Activated T-cell treated with anti-CD3 and anti-CD28 coated beads, Interleukin-2, amount 50 U/mL, for 4 hours (primary cell): ENCODE results near the gene SHPK. TPM values are rescaled to one million over a fixed set of nuclear protein-coding genes. Genes with fewer than 3 reads are reported as not detected.

Experiments
- ATAC-seq, 2 donors: fragments of 200-7000 bp; cut with Tn5 transposase; one replicate each; pipeline ENCODE4 v1.10.0; 2021
- DNase-seq: peaks from one replicate; pipeline ENCODE4 v3.0.0-alpha.2; 2020
- H3K27me3 Mint-ChIP-seq: one replicate; pipeline ENCODE4 v1.8.0; 2021; ENCODE audit warnings: low read depth, mixed read lengths
- H3K36me3 Mint-ChIP-seq: one replicate; pipeline ENCODE4 v1.8.0; 2022; ENCODE audit warnings: mixed read lengths; ENCODE audit not compliant: insufficient read depth
- H3K4me1 Mint-ChIP-seq: one replicate; pipeline ENCODE4 v1.8.0; 2021; ENCODE audit warnings: low read depth, mixed read lengths
- H3K4me3 Mint-ChIP-seq: one replicate; pipeline ENCODE4 v1.8.0; 2021; ENCODE audit warnings: mild to moderate bottlenecking, moderate library complexity, mixed read lengths
- H3K9me3 Mint-ChIP-seq: one replicate; pipeline ENCODE4 v1.8.0; 2021; ENCODE audit warnings: mixed read lengths
- total RNA-seq, 3 donors: library from RNA; stranded (reverse); gene quantifications; one replicate each; pipeline ENCODE4 v1.2.1, GENCODE V29; 2021

The SHPK gene, protein sequence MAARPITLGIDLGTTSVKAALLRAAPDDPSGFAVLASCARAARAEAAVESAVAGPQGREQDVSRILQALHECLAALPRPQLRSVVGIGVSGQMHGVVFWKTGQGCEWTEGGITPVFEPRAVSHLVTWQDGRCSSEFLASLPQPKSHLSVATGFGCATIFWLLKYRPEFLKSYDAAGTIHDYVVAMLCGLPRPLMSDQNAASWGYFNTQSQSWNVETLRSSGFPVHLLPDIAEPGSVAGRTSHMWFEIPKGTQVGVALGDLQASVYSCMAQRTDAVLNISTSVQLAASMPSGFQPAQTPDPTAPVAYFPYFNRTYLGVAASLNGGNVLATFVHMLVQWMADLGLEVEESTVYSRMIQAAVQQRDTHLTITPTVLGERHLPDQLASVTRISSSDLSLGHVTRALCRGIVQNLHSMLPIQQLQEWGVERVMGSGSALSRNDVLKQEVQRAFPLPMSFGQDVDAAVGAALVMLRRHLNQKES
- 10 to 100 TPM in 2 of 3 donors, 1 to 10 TPM in 1; 9.1 to 14.7 (median 10.8) TPM for total RNA-seq

GRCh38 chr17:3636154-3636907 lies at the start of gene SHPK, which contains the start of gene CTNS:
SHPK (minus strand) TSS chr17:3636250; CDS start chr17:3636219, 31 bp downstream.
CTNS (plus strand) TSS chr17:3636760; CDS start chr17:3640207, 3,447 bp downstream.
- no peaks in the 10 kb centered on the region for H3K27me3 Mint-ChIP-seq
- H3K4me3 Mint-ChIP-seq: peak within 1 kb of the TSS; percentile 94
- ATAC-seq (peak; percentile 98), DNase-seq (peak; percentile 91)
- peaks cover 8% of the 10 kb centered on the region for H3K36me3 Mint-ChIP-seq
- no peaks in the 10 kb centered on the region for H3K9me3 Mint-ChIP-seq
- peaks cover 29% of the 10 kb centered on the region for H3K4me1 Mint-ChIP-seq

GRCh38 chr17:3685174-3685573 lies 49.1 kb upstream of the SHPK start:
- Mint-ChIP-seq H3K27me3 (no peaks in the 10 kb centered on the region), H3K4me1 (peaks cover 7% of the 10 kb centered on the region), H3K36me3 (peaks cover 6% of the 10 kb centered on the region), H3K9me3 (no peaks in the 10 kb centered on the region), H3K4me3 (no peak overlapping the region)
- DNase-seq (no peak), ATAC-seq (no peak)

GRCh38 chr17:3683054-3683511 lies 47.0 kb upstream of the SHPK start:
- Mint-ChIP-seq H3K9me3 (no peaks in the 10 kb centered on the region), H3K36me3 (no peaks in the 10 kb centered on the region), H3K4me1 (peaks cover 7% of the 10 kb centered on the region), H3K4me3 (no peak overlapping the region), H3K27me3 (no peaks in the 10 kb centered on the region)
- peak; percentile 91 to 93 for ATAC-seq
- peak; percentile 61 for DNase-seq

GRCh38 chr17:3682033-3682432 lies 46.0 kb upstream of the SHPK start:
- no peaks in the 10 kb centered on the region for H3K9me3 Mint-ChIP-seq
- no peak for DNase-seq
- peaks cover 7% of the 10 kb centered on the region for H3K4me1 Mint-ChIP-seq
- no peaks in the 10 kb centered on the region for H3K36me3 Mint-ChIP-seq
- ATAC-seq: no peak
- no peak overlapping the region for H3K4me3 Mint-ChIP-seq
- H3K27me3 Mint-ChIP-seq: no peaks in the 10 kb centered on the region

GRCh38 chr17:3681565-3681964 lies 45.5 kb upstream of the SHPK start:
- peaks cover 7% of the 10 kb centered on the region for H3K4me1 Mint-ChIP-seq
- ATAC-seq (no peak), DNase-seq (no peak)
- H3K4me3 Mint-ChIP-seq: no peak overlapping the region
- no peaks in the 10 kb centered on the region for H3K36me3 Mint-ChIP-seq
- no peaks in the 10 kb centered on the region for H3K9me3 Mint-ChIP-seq
- H3K27me3 Mint-ChIP-seq: no peaks in the 10 kb centered on the region

DNA sequence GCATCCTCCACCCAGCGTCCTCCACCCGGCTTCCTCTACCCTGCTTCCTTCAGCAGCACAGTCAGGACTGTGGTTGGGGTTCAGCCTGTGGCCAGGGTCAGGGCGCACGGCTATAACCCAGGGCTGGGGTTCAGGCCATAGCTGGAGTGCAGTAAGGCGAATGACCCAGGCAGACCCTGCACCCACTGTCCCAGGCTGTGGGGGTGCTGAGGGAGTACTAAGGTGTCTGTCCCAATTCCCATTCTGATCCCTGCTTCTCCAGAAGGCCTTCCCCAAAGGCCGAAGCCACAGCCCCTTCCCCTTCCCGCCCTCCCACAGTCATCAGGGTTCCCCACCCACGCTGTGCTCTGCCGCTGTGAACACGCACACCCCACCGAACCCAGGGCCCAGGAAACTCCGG lies 45.0 kb upstream of the SHPK start:
- H3K9me3 Mint-ChIP-seq: no peaks in the 10 kb centered on the region
- H3K36me3 Mint-ChIP-seq: peaks cover under 1% of the 10 kb centered on the region
- no peak overlapping the region for H3K4me3 Mint-ChIP-seq
- no peak for DNase-seq
- H3K4me1 Mint-ChIP-seq: peaks cover 7% of the 10 kb centered on the region
- ATAC-seq: no peak
- no peaks in the 10 kb centered on the region for H3K27me3 Mint-ChIP-seq

DNA sequence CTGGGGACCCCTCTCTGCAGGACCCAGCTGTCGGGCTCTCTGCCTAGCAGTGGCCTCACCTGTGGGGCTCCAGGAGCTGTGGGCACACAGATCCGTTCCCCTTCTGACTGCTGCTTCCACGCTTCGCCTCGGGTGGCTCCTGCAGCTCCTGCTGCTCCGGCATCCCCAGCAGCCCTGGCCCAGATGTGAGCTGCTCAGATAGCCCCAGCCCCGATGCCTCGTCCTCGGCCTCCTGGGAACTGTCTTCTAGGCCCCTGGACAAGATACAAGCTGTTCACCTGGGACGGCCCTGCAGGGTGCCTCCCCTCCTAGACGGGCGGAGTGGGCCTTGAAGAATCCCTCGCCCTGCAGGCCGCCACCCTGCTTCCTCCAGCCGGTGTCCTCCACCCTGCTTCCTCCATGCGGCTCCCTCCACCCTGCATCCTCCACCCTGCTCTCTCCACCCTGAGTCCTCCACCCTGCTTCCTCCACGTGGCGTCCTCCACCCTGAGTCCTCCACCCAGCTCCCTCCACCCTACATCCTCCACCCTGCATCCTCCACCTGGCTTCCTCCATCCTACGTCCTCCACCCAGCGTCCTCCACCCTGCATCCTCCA lies 43.6 kb upstream of the SHPK start:
- ATAC-seq: no peak
- H3K9me3 Mint-ChIP-seq: no peaks in the 10 kb centered on the region
- peaks cover 7% of the 10 kb centered on the region for H3K4me1 Mint-ChIP-seq
- no peak for DNase-seq
- H3K4me3 Mint-ChIP-seq: no peak overlapping the region
- H3K27me3 Mint-ChIP-seq: no peaks in the 10 kb centered on the region
- peaks cover 3% of the 10 kb centered on the region for H3K36me3 Mint-ChIP-seq

DNA sequence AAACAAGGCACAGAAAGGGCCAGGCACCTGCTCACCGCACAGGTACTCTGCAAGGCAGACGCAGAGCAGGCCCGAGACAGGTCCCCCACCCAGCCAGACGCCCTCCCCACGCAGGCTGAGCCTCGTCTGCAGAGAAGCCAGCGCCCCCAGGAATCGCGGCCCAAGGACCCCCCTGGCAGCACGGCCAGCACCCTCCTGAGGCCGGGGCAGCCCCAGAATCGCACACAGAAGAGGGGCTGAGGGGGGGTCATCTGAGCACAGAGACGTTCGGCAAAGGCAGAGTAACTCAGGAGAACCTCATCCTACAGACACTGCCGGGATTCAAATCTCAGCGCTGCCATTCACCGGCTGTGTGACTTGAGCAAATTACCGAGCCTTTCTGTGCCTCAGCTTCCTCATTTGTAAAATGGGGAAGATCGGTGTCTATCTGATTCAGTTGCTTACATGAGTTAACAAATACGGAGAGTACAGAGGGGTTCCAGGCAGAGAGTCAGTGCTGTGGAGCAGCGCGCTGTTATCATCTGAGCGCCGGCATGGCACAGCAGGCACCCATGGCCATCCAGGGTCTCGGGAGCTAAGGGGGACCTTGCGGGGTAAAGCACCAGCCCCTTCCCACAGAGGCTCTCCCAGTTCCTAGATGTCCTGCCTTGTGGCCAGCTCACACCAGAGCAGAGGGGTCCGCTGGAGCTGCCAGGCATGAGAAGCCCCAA lies 42.9 kb upstream of the SHPK start:
- peaks cover 3% of the 10 kb centered on the region for H3K36me3 Mint-ChIP-seq

GRCh38 chr17:3678095-3678820 lies 42.2 kb upstream of the SHPK start:
- DNase-seq (no peak), ATAC-seq (no peak)
- no peak overlapping the region for H3K4me3 Mint-ChIP-seq
- H3K4me1 Mint-ChIP-seq: peaks cover 5% of the 10 kb centered on the region
- no peaks in the 10 kb centered on the region for H3K27me3 Mint-ChIP-seq
- H3K36me3 Mint-ChIP-seq: peaks cover 3% of the 10 kb centered on the region
- no peaks in the 10 kb centered on the region for H3K9me3 Mint-ChIP-seq

More for the DNA sequence above, 42.9 kb upstream of the SHPK start:
- no peaks in the 10 kb centered on the region for H3K9me3 Mint-ChIP-seq
- ATAC-seq (no peak), DNase-seq (no peak)
- H3K4me3 Mint-ChIP-seq: no peak overlapping the region
- peaks cover 7% of the 10 kb centered on the region for H3K4me1 Mint-ChIP-seq
- no peaks in the 10 kb centered on the region for H3K27me3 Mint-ChIP-seq

DNA sequence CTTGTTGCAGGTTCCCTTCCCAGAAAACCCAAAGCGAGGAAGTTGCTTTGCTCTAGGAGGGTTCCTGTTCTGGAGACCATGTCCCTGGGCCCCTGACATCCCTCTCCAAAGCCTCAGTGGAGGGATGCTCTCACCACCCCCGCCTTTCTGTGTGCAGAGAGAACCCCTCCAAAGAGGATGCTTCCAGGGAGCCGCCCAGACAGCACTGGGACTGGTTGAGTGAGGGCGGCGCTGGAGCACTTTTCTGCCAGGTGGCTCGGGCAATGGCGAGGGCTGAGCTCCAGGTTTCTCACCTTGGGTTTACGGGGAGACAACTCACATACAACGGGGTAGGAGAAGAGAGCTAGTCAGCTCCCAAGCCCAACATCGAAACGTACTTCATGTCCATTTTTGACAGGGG lies 39.8 kb upstream of the SHPK start:
- H3K27me3 Mint-ChIP-seq: no peaks in the 10 kb centered on the region
- H3K9me3 Mint-ChIP-seq: no peaks in the 10 kb centered on the region
- ATAC-seq (no peak), DNase-seq (no peak)
- peaks cover 3% of the 10 kb centered on the region for H3K36me3 Mint-ChIP-seq
- H3K4me1 Mint-ChIP-seq: no peaks in the 10 kb centered on the region
- H3K4me3 Mint-ChIP-seq: no peak overlapping the region

DNA sequence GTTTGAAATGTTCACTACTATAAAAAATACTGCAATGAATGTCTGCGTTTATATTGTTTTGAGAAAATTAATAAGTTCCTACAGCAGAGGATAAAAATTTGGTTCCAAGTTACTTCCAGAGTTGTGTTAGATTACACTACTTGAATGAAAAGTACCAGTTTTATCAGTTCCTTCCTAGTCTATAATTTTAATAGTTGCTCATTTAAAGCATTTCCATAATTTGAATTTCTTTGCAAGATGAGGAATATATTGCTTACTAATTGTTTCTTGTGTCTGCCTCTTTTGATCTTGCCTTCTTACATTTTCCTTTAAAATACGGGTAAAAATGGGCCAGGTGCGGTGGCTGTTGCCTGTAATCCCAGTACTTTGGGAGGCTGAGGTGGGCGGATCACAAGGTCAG lies 36.5 kb upstream of the SHPK start:
- H3K4me3 Mint-ChIP-seq: no peak overlapping the region
- no peaks in the 10 kb centered on the region for H3K9me3 Mint-ChIP-seq
- H3K4me1 Mint-ChIP-seq: peaks cover 9% of the 10 kb centered on the region
- ATAC-seq: no peak
- no peak for DNase-seq
- H3K27me3 Mint-ChIP-seq: no peaks in the 10 kb centered on the region
- H3K36me3 Mint-ChIP-seq: peaks cover 3% of the 10 kb centered on the region

DNA sequence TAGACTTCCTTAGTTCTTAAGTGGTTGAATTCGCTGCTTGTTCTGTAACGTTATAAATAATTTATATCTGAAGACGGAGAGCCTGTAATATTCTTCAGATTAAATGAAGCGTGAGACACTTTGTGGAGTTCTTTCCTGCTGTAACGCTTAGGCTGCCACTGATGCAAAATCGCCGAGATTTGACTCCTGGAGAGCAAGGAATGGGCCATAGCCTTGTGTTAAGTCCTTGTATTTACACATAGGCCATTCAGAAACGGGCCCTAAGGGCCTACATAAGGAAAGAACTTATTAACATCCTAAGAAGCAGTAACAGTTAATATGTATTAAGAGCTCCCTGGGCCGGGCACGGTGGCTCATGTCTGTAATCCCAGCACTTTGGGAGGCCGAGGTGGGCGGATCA lies 33.5 kb upstream of the SHPK start:
- peaks cover 19% of the 10 kb centered on the region for H3K4me1 Mint-ChIP-seq
- no peak for ATAC-seq
- peak overlapping the region; percentile 94 for H3K4me3 Mint-ChIP-seq

DNA sequence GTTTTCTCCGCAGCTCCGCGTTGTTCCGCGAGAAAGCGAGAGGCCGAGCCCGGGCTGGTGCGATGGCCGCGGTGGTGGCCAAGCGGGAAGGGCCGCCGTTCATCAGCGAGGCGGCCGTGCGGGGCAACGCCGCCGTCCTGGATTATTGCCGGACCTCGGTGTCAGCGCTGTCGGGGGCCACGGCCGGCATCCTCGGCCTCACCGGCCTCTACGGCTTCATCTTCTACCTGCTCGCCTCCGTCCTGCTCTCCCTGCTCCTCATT lies 33.0 kb upstream of the SHPK start:
- DNase-seq (no peak), ATAC-seq (no peak)
- H3K4me3 Mint-ChIP-seq: peak overlapping the region; percentile 94
- no peaks in the 10 kb centered on the region for H3K36me3 Mint-ChIP-seq
- no peaks in the 10 kb centered on the region for H3K9me3 Mint-ChIP-seq
- H3K27me3 Mint-ChIP-seq: no peaks in the 10 kb centered on the region
- H3K4me1 Mint-ChIP-seq: peaks cover 19% of the 10 kb centered on the region

More for the DNA sequence above, 33.5 kb upstream of the SHPK start:
- Mint-ChIP-seq H3K9me3 (no peaks in the 10 kb centered on the region), H3K36me3 (no peaks in the 10 kb centered on the region), H3K27me3 (no peaks in the 10 kb centered on the region)
- no peak for DNase-seq
